HG03066 (cell line): Measurements from ENCODE around the gene CNTN6.
A peak's percentile ranks its signal among the peaks of the same experiment; 100 is the strongest.
"Not testable (repeated sequence)": the region's sequence is repeated elsewhere in the genome, so short reads cannot be mapped to it uniquely, and the experiment has no call there.

Experiments used
- ATAC-seq: cut with Tn5 transposase; IDR thresholded peaks from one replicate; pipeline ENCODE4 v1.9.1; 2021; ENCODE audit warnings: low read depth; ENCODE audit not compliant: unreplicated experiment

Gene CNTN6

DNA sequence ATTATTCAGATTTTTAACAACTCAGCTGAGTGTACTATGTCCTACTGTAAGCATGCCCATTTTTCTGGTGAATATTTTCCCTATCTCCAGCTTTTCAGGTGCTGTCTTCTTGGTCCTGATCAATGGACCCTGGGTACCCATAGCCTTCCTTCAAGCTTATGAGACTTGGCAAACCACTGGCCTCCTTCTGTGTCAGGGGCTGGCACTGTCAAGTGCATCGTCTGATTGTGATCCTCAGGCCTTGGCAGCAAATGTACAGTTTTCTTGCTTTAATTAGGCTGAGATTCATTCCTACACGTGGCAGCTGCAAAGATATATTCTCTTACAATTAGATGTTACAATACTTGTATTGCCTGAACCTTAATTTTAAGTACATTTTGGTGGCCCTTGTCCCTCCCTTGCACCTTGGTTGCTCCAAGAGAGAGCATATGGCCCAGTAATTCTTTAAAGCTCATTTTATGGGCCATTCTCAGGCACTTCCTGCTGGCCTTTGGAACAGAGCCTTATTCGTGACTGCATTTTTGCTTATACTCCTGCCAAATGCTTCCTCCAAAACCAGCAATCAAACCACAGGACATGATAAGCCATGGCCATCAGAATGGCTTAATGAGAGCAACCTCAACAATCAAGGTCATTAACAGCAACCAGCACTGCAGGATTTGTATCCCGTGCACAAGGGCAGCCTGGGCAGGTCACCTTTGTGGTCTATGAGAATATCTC lies 179.9 kb downstream of the CNTN6 start:
- ATAC-seq = no peak

DNA sequence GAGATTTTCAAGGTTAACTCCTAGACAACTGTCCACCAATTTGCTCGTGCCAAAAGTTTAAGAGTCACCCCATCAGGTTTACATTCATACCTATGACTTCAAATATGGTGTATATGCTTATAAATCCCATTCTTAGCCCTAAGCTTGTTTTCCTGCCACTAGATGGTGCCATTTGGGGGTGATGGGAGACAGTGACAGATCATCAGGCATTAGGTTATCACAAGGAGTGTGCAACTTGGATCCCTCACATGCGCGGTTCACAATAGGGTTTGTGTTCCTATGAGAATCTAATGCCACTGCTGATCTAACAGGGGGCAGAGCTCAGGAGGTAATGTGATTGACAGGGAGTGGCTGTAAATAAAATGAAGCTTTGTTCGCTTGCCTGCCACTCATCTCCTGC lies 182.7 kb downstream of the CNTN6 start:
- no peak for ATAC-seq

DNA sequence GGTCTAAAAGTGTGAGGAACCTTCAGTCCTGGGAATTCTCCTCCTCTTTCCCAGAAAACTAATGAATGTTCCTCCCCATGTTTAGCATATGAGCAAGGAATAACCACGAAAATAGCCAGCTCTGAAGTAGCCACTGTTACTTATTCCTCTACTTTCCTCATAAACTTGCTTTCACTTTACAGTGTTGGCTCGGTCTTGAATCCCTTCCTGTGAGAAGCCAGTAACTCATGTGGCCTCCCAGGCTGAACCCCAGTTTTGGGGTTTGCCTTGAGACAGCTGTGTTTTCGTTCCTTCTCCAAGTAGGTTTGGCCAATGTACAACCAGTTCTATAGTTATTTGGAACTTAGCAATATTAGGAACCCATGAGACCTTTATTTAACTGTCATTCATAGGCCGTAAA lies 195.0 kb downstream of the CNTN6 start:
- ATAC-seq = no peak

DNA sequence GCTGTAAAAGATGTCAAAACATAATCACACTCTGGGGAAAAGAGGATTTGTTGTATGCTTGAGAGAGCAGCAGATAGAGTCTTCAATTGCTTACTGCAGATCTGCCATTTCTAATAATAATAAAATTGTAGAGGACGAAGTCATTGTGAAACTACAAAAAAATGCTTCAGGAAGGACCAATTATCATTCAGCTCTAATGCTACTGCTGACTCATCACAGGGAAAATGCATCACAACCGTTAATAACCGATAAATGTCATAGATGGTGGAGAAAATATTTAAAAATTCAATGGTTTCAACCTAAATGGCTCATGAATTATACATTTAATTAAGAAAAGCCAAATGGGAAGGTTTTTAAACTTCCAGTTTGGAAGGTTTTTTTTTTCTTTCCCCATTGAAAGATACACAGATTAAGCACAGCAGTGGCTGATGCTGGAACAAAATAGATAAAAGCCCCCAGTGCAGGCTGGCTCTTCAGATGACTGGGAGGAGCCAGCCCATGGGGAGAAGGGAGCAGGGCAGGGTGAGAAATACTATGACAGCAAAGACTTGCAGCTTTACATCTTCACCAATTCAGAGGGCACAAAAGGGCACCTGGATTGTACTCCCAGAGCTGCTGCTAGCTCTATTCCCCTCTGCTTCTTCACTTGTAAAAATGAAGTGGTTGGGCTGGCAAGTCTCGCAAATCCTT lies 196.1 kb downstream of the CNTN6 start:
- ATAC-seq = no peak

DNA sequence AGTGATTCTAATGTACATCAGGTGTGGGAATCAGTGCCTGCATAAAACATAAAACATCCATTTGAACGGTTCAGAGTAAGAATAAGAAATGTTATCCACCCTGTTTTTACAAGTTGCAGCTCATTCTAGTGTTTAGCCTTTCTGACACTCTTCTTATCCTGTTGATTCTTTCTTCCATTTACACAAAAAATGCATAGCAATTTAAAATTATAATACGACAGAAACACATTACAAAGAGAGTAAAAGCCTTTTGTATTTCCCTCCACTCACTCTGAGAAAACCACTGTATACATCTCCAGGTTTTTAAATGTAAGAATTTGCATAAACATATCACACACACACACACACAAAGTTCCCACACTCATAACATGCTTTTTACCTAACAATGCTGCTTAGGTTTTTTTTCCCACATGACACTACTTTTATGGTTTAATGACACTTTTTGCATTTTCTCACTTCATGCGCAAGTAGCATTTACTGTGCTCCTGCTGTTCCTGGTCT lies 199.8 kb downstream of the CNTN6 start:
- no peak for ATAC-seq

DNA sequence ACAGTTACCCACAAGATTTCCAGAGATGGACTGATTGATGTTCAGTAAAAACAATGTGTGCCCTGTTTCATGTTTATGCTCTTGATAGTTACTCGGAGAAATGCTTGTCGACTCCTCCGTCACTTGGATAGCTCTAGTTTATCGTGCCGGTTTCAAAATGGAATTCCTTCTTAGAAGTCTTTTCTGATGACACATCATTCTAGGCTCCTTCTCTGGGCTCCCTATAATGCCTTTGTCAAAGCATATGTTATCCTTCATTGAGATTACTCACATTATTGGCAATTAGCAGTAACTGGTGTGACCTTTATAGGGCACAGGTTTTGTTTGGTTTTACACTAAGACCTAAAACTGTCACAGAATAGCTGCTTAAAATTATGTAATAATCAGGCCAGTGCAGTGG lies 201.8 kb downstream of the CNTN6 start:
- no peak for ATAC-seq

DNA sequence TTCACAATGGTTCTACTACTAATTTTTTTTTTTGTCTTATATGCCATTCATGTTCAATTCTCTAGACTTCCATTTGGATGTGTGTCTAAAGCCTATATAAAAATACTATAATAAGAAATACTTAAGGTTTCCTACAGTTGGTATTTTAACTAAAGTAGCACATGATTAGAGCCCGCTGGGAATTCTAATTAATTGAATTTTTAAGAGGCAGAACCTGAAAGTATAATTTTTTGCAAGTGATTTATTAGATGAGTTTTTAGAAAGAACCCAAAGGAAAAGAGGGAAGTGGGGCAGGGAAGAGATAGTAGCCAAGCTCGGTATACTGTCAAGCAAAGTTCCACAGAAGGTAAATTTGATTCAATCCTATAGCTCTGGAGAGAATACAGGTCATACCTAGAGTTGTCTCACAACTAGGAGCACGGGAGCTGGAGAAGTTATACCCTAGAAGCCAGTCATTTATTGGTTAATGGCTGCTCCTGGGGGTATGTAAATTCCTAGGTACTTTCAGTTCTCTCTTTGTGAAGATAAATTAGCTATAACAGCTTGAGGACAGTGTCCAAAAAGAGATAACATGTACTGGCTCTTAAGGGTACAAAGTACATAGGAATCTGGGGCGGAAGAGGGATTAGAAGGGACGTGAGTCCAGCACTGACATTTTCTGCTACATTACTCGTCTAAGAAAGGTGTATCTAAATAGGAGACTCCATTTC lies 225.6 kb downstream of the CNTN6 start:
- ATAC-seq = no peak

DNA sequence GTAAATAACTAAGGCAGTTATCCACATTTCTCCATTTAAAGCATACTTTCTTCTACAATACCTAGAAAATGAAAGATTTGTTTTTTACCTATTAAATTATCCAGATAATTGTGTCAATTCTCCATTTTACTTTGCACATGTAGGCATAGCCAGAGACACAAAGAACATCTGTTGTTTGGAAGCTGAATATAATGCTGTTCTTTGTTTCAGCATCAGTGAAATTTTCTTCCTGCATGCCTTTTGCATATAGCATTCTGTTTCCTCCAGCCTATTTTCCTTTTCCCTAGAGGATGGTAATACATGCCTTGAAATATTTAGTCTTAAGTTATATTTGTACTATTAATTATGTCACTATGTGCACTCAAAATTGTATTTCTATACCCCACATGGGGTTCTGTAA lies 233.7 kb downstream of the CNTN6 start:
- ATAC-seq = no peak

DNA sequence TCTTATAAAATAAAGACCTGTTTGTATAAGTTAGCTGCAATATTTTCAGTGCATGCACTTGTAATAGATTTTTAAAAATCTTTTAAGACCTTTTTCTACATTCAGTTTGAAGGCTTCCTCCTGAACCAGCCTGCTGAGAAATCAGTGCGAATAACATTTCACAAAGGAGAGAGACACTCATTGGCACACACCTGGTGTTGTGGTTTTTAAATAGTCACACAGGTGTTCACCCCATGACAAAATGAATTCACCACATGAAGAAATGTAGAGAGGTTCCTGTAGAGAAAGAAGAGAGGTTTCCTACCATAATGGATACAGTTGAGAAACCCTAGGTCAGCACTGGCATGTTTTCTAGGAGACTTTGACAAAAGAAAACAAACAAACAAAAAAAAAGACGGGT lies 237.3 kb downstream of the CNTN6 start:
- ATAC-seq = no peak

DNA sequence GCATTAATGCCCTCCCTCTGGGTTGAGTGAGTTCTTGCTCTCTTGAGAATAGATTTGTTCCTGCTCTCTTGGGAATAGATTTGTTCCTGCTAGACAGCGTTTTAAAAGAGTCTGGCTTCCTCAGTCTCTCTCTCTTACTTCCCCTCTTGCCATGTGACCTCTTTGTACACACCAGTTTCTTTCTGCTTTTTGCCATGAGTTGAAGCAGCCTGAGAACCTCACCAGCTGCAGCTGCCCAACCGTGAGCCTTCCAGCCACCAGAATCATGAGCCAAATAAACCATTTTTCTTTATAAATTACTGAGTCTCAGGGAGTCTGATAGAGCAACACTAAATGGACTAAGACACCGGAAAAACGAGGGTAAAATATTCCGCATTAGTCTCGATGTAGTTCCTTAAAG lies 253.6 kb downstream of the CNTN6 start:
- ATAC-seq = no peak

DNA sequence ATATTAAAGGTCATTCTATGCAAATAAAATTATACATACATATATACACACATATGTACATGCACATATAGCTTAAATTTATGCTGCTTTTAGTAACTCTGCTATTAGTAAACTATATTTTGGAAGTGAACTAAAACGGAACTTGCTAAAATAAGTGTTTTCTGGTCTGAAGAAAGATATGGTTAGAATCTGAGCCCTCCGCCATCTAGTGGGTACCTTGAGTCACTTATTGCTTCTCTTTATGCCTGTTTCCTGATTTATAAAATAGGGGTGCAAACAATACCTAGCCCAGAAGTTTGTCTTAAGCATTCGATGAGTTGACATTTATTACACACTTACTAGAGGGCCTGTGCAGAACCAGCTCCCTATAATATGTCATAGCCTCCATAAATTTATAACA lies 255.7 kb downstream of the CNTN6 start:
- ATAC-seq = no peak

DNA sequence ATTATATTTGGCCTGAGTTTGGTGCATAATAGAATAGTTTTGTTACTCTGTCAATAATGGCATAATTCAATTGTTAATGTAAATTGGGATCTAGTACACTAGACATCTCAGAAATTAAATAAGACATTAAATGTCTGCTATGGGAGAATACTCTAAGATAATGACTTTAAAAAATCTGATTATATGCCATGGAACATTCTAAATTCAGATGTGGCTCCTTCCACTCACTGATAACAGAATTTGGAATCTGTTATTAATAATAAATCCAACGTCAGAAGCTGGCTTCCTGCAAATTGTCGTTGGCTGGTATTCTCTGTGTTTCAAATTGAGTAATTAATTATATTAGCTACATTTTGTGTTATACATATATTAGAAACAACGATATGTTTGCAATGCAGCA lies 258.1 kb downstream of the CNTN6 start:
- ATAC-seq = no peak

DNA sequence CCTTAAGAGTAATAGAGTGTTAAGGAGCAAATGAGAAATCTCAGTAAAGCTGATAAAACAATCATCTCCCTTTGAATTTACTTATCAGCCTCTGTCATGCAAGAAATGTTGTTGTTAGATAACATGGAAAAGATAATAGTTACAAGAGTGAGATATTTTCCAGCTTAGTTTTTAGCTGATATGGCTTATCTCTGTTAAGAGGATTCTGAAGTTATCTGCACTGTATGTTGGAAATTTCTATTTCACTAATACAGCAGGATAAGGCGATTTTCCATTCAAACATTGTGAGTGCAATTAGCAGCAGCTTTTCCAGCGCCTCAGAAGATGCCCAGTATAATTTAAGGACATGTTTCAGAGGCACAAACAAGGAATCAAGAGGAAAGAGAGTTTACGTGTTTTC lies 262.9 kb downstream of the CNTN6 start:
- no peak for ATAC-seq

DNA sequence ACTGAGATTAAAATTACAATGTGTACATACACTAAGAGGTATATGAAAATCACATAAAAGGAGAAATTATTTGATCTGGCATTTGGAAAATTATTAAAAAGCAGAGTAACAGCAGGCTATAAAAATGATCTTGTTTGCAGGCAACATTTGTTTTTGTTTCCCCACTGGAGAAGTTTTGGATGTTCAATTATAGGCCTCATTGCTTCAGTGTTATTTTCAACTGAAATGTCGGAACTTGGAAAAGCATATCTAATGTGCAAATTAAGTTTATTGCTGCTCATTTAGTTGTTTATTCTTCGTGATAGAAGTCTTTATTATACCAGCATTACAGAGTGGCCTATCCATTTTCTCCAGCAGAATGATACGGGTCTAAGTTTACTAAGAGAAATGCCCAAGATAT lies 263.3 kb downstream of the CNTN6 start:
- ATAC-seq = no peak

DNA sequence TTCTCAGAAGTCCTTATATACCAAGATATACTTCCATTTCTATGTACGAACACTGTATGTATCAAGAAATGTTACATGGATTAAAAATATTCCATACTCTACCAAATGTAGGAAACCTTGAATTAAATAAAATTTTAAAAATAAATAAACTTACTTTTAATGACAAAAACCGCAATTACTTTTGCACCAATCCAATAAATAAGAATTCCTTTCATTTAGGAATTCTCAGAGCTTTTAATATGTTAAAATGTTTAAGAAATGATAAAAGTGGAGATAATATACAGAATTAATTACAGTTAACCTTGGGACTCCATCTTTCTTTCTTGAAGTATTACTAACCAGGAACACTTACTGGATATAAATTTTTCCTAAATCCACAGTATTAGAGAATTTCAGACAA lies 272.7 kb downstream of the CNTN6 start:
- ATAC-seq = no peak

DNA sequence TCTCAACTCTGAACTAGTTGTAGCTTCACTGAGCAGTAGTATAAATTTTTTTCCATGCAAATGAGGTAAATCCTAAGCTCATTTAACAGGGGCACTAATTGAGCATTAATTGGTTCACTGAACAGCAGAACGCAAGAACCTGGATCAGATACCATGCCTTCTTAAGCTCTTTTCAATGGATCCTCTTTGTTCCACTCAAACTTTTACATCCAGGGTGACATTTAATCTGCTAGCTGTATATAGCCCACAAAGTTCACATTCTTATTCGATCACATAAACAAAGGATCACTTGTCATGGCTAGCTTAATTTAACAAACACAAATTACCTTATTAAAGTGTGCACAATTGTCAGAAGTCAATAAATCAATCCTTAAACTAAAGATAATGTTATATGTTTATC lies 281.6 kb downstream of the CNTN6 start:
- no peak for ATAC-seq

DNA sequence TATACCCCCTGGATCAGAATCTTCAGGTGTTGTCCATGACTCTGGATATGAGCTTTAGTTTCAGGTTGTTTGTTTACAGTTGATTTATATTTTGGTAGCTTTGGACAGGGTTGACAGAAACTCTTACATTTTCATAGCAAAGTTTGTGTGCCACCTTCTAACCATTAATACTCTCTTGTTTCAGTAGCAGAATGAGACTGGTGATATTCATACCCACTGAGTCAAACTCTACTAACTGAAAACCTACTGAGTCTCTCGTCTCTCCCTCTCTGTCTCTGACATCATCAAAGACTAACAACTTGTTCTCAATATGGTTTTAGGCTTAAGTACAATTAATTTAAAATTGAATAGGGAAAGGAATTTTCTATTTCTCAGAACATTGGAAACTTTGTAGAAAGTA lies 282.3 kb downstream of the CNTN6 start:
- no peak for ATAC-seq

DNA sequence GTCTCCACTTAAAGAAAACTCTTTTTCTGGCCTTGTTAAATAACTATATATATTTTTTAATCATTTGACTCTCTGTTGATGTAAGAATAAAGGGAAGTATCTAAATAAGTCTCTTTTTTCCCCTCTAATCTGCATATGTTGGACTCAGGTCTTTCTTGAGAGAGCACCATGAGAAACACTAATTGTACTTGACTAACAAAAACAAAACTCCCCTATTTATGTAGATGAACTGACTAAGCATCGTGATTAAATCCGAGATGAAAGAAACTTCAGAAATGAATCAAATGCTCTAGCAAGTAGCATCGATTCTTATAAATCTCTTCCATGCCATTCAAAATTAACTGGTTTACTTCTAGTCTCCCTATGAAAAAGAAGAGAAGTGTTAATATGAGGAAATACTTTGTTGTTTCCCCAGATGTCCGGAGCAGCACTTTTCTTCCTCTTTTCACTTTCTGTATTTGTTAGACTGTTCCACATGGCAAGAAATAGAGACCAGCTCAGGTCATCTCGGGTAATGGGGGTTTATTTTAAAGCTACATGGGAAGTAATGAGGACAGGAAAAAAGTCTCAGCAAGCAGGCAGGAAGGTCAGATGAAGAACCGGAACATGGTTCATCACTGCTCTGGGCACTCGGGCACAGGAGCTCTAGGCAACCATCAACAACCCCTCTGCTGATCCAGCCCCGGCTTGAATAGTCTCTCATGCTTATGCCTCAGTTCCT lies 288.3 kb downstream of the CNTN6 start:
- peak; percentile 82 for ATAC-seq

DNA sequence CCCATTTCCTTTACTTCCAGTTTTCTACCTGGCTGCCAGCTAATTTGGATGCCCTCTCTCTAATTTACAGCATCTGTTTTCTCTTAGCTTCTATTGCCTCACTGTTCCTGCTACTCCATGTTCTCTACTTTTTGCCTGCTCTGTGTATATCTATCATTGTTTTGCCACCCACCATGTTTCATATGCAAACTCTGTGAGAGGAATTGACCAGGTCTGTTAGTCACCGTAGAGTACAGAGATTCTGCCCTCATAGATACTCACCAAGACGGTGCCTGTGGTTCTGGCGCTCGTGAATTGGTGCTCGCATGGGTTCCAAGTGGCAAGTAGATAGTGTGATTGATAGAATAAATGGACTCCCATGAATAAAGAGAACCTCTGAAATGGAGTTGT lies 288.8 kb downstream of the CNTN6 start:
- ATAC-seq = peak; percentile 33

DNA sequence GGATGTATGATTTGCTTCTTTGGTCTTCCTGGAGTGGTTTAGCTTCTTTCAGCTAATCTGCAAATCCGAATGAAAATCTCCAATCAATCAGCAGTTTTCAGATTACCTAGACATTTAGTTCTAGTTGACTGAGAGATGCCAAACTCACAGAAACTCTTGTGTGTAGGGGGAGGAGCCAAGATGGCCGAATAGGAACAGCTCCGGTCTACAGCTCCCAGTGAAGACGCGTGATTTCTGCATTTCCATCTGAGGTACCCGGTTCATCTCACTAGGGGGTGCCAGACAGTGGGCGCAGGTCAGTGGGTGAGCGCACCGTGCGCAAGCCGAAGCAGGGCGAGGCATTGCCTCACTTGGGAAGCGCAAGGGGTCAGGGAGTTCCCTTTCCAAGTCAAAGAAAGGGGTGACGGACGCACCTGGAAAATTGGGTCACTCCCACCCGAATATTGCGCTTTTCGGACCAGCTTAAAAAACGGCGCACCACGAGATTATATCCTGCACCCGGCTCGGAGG lies 294.6 kb downstream of the CNTN6 start:
- ATAC-seq = not testable (repeated sequence)

DNA sequence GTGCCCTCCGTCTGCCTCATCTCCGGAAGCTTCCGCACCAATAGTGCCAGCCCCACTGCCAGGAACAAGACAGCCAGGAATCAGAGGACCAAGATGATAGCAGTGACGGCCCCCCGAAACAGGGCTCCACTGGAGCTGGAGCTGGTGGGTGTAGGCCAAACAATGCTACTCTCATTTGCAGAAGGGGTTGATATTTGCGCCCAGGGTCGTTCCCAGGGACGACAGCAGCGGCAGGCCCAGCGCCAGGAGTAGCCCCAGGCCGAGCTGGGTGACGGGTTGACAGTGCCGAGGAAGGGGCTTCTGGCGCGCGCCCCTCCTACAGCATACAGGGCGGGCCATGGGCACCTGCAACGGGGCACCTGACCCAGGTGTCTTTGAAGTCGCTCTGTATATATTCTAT lies 301.4 kb downstream of the CNTN6 start:
- ATAC-seq = no peak
